Stimulated activated CD8-positive, alpha-beta memory T cell treated with anti-CD3 and anti-CD28 coated beads, Interleukin-15, amount 100 ng/mL, for 1 hour (primary cell): Measurements from ENCODE around the gene ADI1.
"Not testable (repeated sequence)": the region's sequence is repeated elsewhere in the genome, so short reads cannot be mapped to it uniquely, and the experiment has no call there.

Experiments used
- DNase-seq: peaks from one replicate; pipeline ENCODE4 v3.0.0-alpha.2; 2020; ENCODE audit warnings: low read depth

ADI1 gene

GRCh38 chr2:3493615-3494007, 25.7 kb downstream of the ADI1 start:
- DNase-seq, result no peak

GRCh38 chr2:3492951-3493614, 26.2 kb downstream of the ADI1 start:
- DNase-seq, result no peak

- DNase-seq, result not testable (repeated sequence)
Measured at GRCh38 chr2:3492475-3492787, 26.9 kb downstream of the ADI1 start.

GRCh38 chr2:3491716-3492474, 27.4 kb downstream of the ADI1 start:
- no peak for DNase-seq

GRCh38 chr2:3491306-3491705, 28.0 kb downstream of the ADI1 start:
- no peak for DNase-seq

- DNase-seq, result no peak
Measured at GRCh38 chr2:3490191-3491170, 28.9 kb downstream of the ADI1 start.

- no peak for DNase-seq
Measured at GRCh38 chr2:3489764-3490115, 29.6 kb downstream of the ADI1 start.

- no peak for DNase-seq
Measured at GRCh38 chr2:3488855-3489763, 30.2 kb downstream of the ADI1 start.

GRCh38 chr2:3488061-3488531, 31.2 kb downstream of the ADI1 start:
- DNase-seq, result no peak

- DNase-seq, result no peak
Measured at GRCh38 chr2:3487432-3487831, 31.9 kb downstream of the ADI1 start.

- no peak for DNase-seq
Measured at GRCh38 chr2:3487028-3487425, 32.3 kb downstream of the ADI1 start.

- no peak for DNase-seq
Measured at GRCh38 chr2:3486047-3487027, 33.0 kb downstream of the ADI1 start.

GRCh38 chr2:3485166-3485565, 34.2 kb downstream of the ADI1 start:
- no peak for DNase-seq

- no peak for DNase-seq
Measured at GRCh38 chr2:3483986-3484960, 35.1 kb downstream of the ADI1 start.

- DNase-seq, result no peak
Measured at GRCh38 chr2:3483227-3483985, 35.9 kb downstream of the ADI1 start.

- DNase-seq, result no peak
Measured at GRCh38 chr2:3482363-3482821, 36.9 kb downstream of the ADI1 start.

- no peak for DNase-seq
Measured at GRCh38 chr2:3481736-3482362, 37.5 kb downstream of the ADI1 start.

- DNase-seq, result no peak
Measured at GRCh38 chr2:3481011-3481400, 38.3 kb downstream of the ADI1 start.
